T47D (cell line): Measurements from ENCODE around the gene ACAP1.

Source experiments
- DNase-seq, 2 experiments: peaks; one replicate each; pipeline versions ENCODE4 v3.0.0 to v3.0.0-alpha.2; 2011 to 2012; ENCODE audit warnings: low read depth in 1 of 2, low spot score in 1 of 2
- JUND ChIP-seq: IDR thresholded peaks from 2 replicates; pipeline ENCODE4 v1.6.1; 2012; ENCODE audit warnings: low read depth
- in situ Hi-C: cut with HindIII; loops from 2 replicates; pipeline ENCODE4 v1.10.0; 2016; ENCODE audit warnings: low sequenced_read_pairs, low pct_unique_long_range_greater_than_20kb

ACAP1 gene, protein sequence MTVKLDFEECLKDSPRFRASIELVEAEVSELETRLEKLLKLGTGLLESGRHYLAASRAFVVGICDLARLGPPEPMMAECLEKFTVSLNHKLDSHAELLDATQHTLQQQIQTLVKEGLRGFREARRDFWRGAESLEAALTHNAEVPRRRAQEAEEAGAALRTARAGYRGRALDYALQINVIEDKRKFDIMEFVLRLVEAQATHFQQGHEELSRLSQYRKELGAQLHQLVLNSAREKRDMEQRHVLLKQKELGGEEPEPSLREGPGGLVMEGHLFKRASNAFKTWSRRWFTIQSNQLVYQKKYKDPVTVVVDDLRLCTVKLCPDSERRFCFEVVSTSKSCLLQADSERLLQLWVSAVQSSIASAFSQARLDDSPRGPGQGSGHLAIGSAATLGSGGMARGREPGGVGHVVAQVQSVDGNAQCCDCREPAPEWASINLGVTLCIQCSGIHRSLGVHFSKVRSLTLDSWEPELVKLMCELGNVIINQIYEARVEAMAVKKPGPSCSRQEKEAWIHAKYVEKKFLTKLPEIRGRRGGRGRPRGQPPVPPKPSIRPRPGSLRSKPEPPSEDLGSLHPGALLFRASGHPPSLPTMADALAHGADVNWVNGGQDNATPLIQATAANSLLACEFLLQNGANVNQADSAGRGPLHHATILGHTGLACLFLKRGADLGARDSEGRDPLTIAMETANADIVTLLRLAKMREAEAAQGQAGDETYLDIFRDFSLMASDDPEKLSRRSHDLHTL

DNA sequence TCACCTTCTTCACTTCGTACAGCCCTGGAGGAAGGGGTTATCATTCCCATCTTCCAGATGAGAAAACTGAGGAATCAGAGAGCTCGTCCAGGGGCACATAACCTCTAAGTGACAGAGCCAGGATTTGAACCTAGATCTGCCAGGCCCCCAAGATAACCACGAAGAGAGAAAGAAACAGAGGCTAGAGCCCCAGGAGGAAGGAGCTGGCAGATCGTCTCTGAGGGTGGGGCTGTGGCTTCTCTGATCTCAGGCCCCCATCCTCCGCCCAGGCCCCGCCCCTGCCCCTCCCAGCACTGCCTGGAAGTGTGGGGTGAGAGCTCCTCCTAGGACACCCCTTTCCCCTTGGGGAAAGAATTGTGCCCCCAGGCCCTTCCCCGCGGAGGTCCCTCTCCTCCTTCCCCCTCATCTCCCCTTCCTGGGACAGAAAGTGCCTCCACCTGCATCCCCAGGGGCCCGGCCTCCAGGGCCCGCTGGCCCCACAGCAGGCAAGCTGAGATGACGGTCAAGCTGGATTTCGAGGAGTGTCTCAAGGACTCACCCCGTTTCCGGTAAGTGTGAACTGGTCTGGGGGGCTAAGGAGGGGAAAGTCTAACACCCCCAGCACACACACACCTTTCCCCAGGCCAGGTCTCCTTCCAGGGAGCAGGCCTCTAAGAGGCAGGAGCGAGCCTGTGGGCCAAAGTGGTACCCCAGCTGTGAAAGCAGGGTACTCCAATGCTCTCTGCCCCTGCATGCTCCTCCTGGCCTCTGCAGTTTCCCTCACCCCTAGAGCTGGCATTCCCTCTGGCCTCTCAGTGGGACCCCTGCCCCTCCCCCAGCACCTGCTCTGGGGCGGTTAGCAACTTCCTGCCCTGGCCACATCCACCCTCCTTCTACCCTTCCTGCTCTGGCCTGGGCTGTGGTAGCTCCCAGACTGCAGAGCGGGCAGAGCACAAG, at the start of gene ACAP1:
Gene ACAP1 (plus strand): TSS at position 290 of the 936 bp plus-strand sequence. CDS start 206 bp downstream, at position 496.
- DNase-seq = no peak
- in situ Hi-C loops = no loop called here
- TF ChIP-seq JUND = no peak

DNA sequence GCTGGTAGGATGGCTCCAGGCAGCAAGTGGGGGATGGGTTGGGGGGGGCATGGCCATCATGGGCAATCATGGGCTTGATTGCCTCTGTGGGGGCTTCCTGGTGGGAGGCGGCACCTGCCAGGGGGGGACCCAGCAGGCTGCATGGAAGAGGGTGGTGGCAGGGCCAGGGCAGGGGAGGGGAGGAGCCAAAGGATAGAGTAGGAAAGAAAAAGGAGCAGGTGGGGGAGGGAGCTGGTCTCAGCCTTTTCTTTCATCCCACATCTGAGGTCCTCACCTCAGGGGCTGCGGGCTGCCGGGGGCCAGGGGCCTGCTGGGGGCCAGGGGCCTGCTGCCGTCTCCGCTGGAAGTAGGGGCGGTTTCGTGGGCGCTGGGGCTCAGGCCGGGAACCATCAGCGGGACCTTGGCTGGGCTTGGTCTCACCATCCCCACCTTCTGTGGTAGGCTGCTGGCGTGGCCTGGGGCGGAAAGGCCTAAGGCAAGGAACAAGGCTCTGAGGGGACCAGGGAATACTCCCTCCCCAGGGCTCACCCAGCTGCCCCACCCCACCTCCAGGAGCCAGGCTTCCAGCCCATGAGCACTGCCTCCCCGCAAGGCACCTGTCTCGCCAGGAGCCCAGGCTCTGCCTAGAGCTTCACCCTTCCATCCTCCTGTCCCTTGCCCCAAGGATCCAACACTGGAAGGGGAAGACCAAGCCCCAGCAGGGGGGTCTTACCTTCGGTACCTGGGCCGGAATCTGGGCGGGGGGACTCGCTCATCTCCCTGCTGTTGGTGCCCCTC, 46.9 kb upstream of the ACAP1 start:
- in situ Hi-C loops = no loop called here

DNA sequence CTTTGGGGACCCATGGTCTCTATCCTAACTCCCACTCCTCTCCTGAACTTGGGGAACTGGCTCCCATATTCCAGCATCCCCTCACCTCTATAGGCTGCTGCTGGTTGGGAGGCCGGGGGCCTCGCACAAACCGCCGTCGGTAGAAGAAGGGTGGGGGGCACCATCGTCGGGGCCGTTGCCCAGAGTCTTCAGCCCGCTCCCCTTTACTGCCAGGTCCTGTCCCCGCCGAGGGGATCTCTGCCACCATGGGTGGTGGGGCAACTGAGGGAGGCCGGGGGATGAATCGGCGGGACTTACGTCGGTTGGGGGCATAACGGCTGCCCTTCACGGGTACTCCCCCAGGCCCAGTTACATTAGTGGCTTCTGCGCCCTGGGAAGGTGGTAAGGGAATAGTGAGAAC, 46.2 kb upstream of the ACAP1 start:
- DNase-seq = no peak
- in situ Hi-C loops = no loop called here

More for the DNA sequence above, 46.9 kb upstream of the ACAP1 start:
- TF ChIP-seq JUND = no peak
- DNase-seq = no peak

DNA sequence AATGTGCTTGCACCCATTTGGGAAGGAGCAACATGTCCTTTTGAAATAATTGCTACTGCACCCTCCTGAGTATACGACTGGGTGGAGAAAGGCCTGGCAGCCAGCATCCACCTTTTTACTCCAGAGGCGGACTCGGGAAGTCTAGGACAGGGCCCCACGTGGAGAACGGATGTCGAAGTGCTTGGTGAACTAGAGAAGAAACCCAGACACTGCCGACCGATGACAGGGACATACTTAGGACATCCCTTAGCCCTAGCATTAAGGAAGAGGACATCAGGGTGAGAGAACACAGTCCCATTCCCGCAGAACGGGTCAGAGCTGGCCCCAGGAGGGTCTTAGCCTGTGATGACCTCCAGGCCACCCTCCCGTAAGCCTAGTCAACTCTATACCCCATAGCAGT, 45.6 kb upstream of the ACAP1 start:
- TF ChIP-seq JUND = no peak
- in situ Hi-C loops = no loop called here
- no peak for DNase-seq

More for the DNA sequence above, 46.2 kb upstream of the ACAP1 start:
- TF ChIP-seq JUND = no peak

DNA sequence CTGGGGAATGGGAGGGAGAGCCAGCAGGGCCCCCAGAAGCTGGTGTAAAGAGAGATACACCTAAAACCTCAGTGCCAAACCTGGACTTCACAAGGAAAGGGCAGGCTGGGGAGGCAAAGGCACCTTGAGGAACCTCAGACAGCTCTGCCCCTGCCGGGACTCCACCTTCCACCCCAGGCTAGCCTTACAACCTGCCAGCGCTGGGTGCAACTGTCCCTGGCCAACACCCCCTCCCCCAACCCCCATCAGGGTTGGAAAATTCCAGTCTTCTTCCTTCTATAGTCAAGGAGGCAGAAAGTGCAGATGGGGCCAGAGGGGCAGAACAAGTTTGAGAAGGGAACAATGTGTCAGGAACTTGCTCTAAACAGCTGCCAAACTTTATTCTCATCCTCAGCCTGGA, 44.1 kb upstream of the ACAP1 start:
- TF ChIP-seq JUND = no peak
- in situ Hi-C loops = no loop called here
- no peak for DNase-seq

DNA sequence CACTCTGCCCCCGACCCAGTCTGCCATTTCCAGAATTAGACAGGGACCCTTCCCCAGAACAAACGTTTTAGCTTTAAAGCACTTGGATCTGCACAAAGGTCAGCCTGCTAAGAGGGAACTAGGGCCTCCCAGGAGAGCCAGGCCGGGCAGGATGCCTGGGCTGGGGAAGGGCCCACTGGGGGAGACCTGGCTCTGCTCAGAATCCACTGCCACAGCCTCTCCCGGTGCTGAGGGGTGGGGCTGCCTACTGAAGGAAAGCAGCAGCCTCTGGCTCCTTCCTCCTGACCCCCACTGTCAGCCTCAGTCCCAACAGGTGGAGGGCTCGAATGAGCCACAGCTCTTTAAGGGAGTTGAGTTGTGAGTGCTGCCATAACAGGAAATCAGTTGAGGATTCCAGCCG, 43.6 kb upstream of the ACAP1 start:
- DNase-seq = no peak
- no peak for TF ChIP-seq JUND
- in situ Hi-C loops = no loop called here

DNA sequence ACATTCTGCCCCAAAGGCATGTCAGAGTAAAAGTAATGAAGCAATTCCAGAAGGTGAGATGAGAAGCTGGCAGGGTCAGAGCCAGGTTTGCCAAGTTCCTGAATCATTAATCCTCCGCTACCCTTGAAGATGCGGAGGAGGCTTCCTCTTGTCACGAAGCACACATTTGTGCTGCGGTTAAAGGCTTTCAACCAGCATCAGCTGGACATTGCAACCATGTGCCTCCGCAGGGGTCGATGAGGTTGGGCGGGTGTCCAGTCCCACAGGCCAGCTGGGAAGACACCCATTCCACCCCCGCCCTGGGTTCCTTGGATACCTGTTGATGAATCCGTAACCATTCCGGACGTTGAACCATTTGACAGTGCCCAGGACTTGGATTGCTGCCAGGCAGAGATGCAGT, 43.2 kb upstream of the ACAP1 start:
- DNase-seq = no peak
- no peak for TF ChIP-seq JUND
- in situ Hi-C loops = no loop called here

DNA sequence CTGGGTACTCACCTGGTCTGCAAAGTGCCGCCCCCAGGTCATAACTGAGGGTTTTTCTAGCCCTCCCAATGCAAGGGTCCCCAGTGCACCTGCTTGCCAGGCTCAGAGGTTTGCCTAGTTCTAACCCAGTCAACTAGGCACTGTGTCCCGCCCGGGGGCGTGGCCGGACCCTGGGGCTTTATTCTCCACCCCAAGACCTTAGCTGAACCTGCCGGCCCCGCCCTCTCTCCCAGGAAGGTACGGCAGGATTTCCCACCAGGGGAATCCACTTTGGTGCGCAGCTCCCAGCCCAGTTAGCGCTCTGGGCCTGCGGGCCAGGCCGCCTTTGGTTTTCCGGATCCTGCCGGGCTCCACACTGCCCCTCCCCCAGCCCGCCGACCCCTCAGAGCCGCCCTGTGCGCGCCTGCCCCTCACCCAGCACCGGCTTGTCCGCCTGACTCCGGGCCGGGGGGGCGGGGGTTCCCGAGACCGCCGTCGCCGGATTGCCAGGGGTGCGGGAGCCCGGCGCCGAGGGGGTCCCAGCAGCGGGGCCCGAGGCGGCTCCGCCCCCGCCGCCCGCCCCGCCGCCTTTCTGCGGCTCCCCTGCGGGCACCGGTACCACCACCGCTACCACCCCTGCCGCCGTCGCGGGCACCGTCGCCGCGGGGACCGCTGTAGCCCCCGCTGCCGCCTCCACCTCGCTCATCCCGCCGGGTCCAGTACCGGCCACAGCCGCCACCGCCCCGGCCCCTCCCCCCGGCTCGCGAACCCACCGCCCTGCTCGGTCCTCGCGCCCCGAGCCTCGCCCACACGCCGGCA, 42.3 kb upstream of the ACAP1 start:
- in situ Hi-C loops = no loop called here
- DNase-seq = peak in 1 of 2 experiments; percentile 87
- no peak for TF ChIP-seq JUND

DNA sequence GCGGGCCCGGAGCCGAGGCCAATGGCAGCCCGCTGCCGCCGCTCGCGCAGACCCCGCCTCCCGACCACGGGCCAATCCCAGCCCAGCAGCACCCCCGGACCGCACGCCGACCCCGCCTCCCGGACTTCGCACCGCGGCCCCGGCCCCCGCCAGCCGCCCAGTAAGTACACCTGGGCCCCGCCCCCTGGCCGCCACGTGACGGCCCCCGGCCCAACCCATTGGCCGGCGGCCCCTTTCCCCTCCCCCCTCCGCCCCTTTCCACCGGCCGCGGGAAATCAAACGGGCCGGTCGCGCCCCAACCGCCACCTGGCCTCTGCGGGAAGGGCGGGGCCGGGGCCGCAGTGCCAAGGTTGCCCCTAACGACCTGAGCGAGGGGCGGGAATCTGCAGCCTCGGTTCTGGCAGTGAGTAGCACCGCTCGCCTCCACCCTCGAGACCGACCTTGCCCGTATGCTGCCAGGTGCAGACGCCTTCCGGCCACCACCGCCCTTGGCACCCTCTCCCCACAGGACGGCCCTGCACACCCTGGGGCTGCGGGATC, 41.6 kb upstream of the ACAP1 start, which contains the start of gene YBX2:
Gene YBX2 (minus strand): TSS at position 26 of the 540 bp plus-strand sequence. CDS start 139 bp downstream, outside the sequence.
- in situ Hi-C loops = no loop called here
- no peak for TF ChIP-seq JUND
- peak; percentile 91 to 94 for DNase-seq

DNA sequence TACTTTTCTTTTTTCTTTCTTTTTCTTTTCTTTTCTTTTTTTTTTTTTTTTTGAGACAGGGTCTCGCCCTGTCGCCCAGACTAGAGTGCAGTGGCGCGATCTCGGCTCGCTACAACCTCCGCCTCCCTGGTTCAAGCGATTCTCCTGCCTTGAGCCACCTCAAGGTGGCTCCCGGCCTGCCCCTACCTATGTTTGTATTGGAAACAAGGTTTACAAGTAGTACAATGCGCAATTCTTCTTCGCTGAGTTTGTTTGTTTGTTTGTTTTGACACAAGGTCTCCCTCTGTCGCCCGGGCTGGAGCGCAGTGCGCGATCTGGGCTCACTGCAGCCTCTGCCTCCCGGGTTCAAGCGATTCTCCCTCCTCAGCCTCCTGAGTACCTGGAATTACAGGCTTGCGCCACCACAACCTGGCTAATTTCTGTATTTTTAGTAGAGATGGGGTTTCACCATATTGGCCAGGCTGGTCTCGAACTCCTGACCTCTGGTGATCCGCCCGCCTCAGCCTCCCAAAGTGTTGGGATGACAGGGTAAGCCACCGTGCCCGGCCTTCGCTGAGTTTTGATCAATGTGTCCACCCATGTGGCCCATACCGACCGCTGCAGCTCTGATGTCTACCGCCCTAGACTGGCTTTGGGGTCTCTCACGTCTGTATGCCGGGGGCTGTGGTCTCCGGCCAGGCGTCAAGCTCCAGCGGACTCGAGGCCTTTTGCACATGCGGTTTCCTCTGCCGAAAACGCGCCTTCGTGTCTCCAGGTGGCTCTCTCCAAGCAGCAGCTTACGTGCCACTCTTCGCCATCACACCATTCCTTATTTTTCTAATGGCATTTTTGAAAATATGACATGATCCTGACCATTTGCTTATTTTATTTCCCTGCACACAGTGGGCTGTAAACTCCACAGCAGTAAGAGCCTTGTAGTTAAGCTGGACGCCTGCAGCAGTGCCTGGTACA, 40.8 kb upstream of the ACAP1 start:
- no peak for TF ChIP-seq JUND
- peak in 1 of 2 experiments; percentile 88 for DNase-seq
- in situ Hi-C loops = no loop called here
